ENCODE data around the gene CC2D1A. TPM values are rescaled to one million over a fixed set of nuclear protein-coding genes. Genes with fewer than 3 reads are reported as not detected.

The CC2D1A gene
- 10 to 100 TPM; 27.4 to 28.6 TPM for total RNA-seq

DNA sequence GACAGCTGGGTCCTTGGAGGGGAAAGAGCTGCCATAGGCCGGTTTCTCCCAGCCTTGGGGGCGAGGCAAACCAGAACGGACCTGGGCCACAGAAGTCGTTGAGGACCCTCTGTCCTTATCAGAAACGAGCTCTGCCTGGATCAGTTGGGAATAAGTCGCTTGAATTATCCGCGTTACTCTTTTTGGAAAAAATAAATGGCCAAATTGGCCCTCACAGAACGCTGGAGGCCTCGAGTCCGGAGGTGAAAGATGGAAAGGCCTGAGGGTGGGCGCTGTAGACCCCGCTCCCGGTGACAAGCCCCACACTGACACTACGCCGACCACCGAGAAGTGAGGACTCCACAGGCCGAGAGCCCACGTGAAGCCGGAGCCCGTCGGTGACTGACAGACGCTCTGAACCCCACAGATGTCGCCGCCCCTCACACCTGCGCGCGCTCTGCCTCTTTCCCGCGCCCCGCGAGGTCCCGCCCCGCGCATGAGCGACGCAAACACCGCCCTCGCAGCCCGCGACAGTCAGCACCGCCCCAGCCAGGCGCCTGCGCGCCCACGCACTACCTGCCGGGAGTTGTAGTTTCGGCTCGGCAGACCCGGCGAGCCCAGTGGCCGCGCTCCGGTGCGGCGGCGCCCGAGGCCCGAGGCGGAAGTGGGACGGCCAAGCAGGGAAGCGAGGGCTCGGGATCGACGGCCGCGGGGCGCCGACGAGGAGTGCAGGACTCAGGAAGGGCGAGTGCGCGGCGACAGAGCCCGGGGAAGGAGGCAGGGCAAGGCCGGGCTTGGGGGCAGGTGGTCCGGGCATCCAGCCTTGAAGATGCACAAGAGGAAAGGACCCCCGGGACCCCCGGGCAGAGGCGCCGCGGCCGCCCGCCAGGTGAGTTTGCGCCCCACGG, at the start of gene CC2D1A, which contains the start of gene BRME1:
Gene CC2D1A (plus strand): TSS at position 568 of the 887 bp plus-strand sequence. CDS start 241 bp downstream, at position 809.
Gene BRME1 (minus strand): TSS at position 484 of the 887 bp plus-strand sequence. CDS start 1,225 bp downstream, outside the sequence.
- CTCF ChIA-PET, result interaction anchor here (0.6 to 1.5 kb wide), 6 partner anchors 25 to 193 kb away, joined by 3 to 5 read pairs (median 4); partner anchors contain the start of gene MISP3
- Mint-ChIP-seq H3K36me3 (ENCODE audit: low read depth) (peaks cover 11% of the 10 kb centered on the region), H3K4me3 (peak within 1 kb of the TSS; percentile 86), H3K27me3 (ENCODE audit: low read depth) (no peaks in the 10 kb centered on the region), H3K9me3 (peaks cover 1% of the 10 kb centered on the region), H3K4me1 (ENCODE audit: low read depth) (peaks cover 30% of the 10 kb centered on the region), H3K27ac (peak within 1 kb of the TSS; percentile 88)
- peak; percentile 97 for DNase-seq
- intact Hi-C loops (cut with micrococcal nuclease), result loop anchor here (1.0 to 5.0 kb wide), 3 partner anchors 25 to 126 kb away; partner anchors contain the start of genes DCAF15 and IL27RA

- Mint-ChIP-seq H3K9me3 (no peaks in the 10 kb centered on the region), H3K27ac (no peak overlapping the region), H3K27me3 (ENCODE audit: low read depth) (no peaks in the 10 kb centered on the region), H3K4me3 (no peak overlapping the region), H3K4me1 (ENCODE audit: low read depth) (peaks cover 18% of the 10 kb centered on the region), H3K36me3 (ENCODE audit: low read depth) (no peaks in the 10 kb centered on the region)
- DNase-seq, result no peak
- CTCF ChIA-PET, result interaction anchor here (1.0 to 1.8 kb wide), 3 partner anchors 10 to 73 kb away, joined by 3 to 4 read pairs (median 4); no protein-coding TSS in a partner anchor
- intact Hi-C loops (cut with micrococcal nuclease), result no loop called here
Observed at GRCh38 chr19:13856497-13856896, 49.5 kb upstream of the CC2D1A start.

- no peak for DNase-seq
- intact Hi-C loops (cut with micrococcal nuclease), result no loop called here
- H3K9me3 Mint-ChIP-seq, result no peaks in the 10 kb centered on the region
- no peak overlapping the region for H3K27ac Mint-ChIP-seq
- peaks cover 24% of the 10 kb centered on the region for H3K4me1 Mint-ChIP-seq (ENCODE audit: low read depth)
- peaks cover 14% of the 10 kb centered on the region for H3K27me3 Mint-ChIP-seq (ENCODE audit: low read depth)
- CTCF ChIA-PET, result interaction anchor here (0.8 to 1.3 kb wide), 4 partner anchors 10 to 84 kb away, joined by 3 to 5 read pairs (median 3); no protein-coding TSS in a partner anchor
- H3K4me3 Mint-ChIP-seq, result no peak overlapping the region
- H3K36me3 Mint-ChIP-seq (ENCODE audit: low read depth), result no peaks in the 10 kb centered on the region
Observed at GRCh38 chr19:13859361-13859880, 46.6 kb upstream of the CC2D1A start.

DNA sequence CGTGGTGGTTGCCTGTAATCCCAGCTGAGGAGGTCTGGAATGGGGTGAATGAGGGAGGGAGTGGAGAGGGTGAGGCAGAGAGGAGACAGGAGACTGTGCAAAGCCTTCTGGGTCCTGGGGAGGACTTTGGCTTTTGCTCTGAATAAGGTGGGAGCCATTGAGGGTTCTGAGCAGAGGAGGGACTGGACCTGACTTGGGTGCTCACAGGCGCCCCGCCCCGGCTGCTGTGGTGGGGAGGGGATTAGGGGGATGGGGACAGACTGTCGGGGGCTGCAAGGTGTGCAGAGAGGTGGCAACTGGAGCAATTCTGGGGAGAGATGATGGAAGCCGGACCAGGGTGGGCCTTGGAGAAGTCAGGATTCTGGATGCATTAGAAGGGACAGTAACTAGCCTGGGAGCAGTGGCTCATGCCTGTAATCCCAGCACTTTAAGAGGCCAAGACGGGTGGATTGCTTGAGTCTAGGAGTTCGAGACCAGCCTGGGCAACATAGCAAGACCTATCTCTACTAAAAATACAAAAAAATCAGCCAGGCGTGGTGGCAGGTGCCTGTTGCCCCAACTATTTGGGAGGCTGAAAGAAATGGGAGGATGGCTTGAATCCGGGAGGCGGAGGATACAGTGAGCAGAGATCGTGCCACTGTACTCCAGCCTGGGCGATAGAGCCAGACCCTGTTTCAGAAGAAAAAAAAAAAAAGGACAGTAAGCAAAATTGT, 45.2 kb upstream of the CC2D1A start:
- H3K4me1 Mint-ChIP-seq (ENCODE audit: low read depth), result peaks cover 25% of the 10 kb centered on the region
- no peak for DNase-seq
- H3K4me3 Mint-ChIP-seq, result peak overlapping the region; percentile 96
- no peaks in the 10 kb centered on the region for H3K36me3 Mint-ChIP-seq (ENCODE audit: low read depth)
- H3K27ac Mint-ChIP-seq, result peak overlapping the region; percentile 99
- H3K9me3 Mint-ChIP-seq, result no peaks in the 10 kb centered on the region
- CTCF ChIA-PET, result interaction anchor here (0.5 to 4.8 kb wide), 14 partner anchors 8 to 270 kb away, joined by 3 to 124 read pairs (median 6); partner anchors contain the start of genes C19orf53 and ZSWIM4
- H3K27me3 Mint-ChIP-seq (ENCODE audit: low read depth), result peaks cover 18% of the 10 kb centered on the region
- intact Hi-C loops (cut with micrococcal nuclease), result loop anchor here (1.0 to 5.0 kb wide), 3 partner anchors 14 to 584 kb away; no protein-coding TSS in a partner anchor

DNA sequence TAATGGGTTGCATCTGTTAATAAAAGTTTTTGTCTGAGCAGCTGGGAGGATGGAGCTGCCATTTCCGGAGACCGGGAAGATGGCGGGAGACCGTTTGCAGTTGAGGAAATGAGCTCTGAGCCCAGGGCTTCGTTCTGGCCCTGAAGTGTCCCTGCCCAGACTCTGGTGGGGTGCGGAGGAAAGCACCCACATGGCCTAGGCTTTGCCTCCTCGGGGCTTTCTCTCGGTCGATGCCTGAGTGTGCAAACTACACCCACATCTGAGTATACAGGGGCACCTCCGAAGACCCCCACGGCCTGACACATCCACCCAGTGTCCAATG, 44.6 kb upstream of the CC2D1A start:
- CTCF ChIA-PET, result interaction anchor here (0.5 to 4.8 kb wide), 15 partner anchors 9 to 269 kb away, joined by 3 to 124 read pairs (median 6); partner anchors contain the start of genes C19orf53 and ZSWIM4
- H3K9me3 Mint-ChIP-seq, result no peaks in the 10 kb centered on the region
- H3K4me3 Mint-ChIP-seq, result peak overlapping the region; percentile 96
- peaks cover 28% of the 10 kb centered on the region for H3K4me1 Mint-ChIP-seq (ENCODE audit: low read depth)
- no peaks in the 10 kb centered on the region for H3K36me3 Mint-ChIP-seq (ENCODE audit: low read depth)
- intact Hi-C loops (cut with micrococcal nuclease), result loop anchor here (1.0 to 5.0 kb wide), 3 partner anchors 14 to 584 kb away; no protein-coding TSS in a partner anchor
- H3K27ac Mint-ChIP-seq, result peak overlapping the region; percentile 99
- peaks cover 22% of the 10 kb centered on the region for H3K27me3 Mint-ChIP-seq (ENCODE audit: low read depth)
- DNase-seq, result no peak

DNA sequence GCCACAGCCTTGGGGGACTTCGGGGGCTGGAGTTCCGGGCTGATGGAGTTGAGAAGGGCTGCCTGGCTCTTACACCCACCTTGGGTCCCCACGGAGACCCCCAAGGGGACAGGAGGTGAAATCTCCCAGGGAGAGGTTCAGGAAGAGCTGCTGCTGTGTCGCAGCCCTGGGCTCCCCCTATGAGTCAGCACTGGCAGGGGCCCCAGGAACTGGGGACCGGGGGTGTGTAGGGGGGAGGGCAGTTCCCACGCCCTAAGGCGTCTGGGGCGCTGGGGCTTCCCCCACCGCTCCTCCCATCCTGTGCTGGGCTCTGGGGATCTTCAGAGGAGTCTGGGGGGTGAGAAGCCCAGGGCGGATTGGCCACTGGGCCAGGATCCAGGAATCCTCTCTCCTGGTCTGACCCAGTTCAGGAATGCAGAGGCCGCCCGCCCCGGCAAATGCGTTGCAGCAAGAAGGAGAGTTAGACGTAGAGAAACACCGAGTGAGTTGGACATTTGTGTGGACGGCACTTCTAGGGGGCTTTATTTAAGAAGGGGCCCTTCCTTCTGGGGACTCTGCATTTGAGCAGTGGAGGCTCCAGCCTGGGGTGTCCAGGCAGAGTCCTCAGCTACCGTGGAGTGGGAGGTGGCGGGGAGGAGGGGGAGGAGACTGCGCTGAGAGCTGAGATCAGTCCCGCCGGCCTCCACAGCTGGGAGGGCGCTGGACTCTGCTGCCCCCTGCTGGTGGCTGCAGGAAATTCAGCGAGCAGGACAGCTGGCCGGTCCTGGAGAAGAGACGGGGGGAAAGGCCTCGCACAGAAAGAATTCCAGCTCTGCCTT, 44.1 kb upstream of the CC2D1A start:
- H3K27me3 Mint-ChIP-seq (ENCODE audit: low read depth), result peaks cover 28% of the 10 kb centered on the region

DNA sequence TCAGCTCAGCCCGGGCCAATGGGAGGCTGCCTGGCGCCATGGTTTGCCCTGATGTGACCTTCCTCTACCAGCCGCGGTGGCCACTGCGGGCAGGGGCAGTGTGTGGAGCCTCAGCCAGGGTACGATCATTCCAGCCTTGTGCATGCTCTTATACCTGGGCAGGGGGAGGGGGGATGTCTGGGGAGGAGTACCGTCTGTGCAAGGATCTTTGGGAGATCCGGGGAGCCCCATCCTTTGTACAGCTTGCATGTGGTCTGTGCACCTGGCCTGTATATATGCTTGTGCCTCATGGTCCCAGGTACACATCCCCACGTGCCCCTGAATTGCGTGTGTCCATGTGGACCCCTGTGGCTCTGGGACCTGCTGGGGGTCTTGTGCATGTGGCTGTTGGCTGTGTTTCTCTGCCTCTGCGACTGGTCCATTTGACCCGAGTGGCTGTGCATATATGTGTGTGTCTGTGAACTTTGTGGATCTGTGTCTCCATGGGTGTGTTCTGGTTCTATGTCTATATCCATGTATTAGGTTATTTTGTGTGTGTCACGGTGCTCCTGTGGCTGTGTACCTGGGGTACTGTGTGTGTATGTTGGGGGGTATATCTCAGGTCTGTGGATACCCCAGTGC, 41.8 kb upstream of the CC2D1A start:
- DNase-seq, result no peak
- H3K9me3 Mint-ChIP-seq, result no peaks in the 10 kb centered on the region
- intact Hi-C loops (cut with micrococcal nuclease), result loop anchor here (5.0 kb wide), 1 partner anchor 132 kb away; no protein-coding TSS in a partner anchor
- peak overlapping the region; percentile 55 for H3K4me3 Mint-ChIP-seq
- no peaks in the 10 kb centered on the region for H3K36me3 Mint-ChIP-seq (ENCODE audit: low read depth)
- H3K27me3 Mint-ChIP-seq (ENCODE audit: low read depth), result peaks cover 33% of the 10 kb centered on the region
- H3K27ac Mint-ChIP-seq, result no peak overlapping the region
- H3K4me1 Mint-ChIP-seq (ENCODE audit: low read depth), result peaks cover 29% of the 10 kb centered on the region
- CTCF ChIA-PET, result interaction anchor here (0.8 to 4.8 kb wide), 8 partner anchors 11 to 208 kb away, joined by 3 to 124 read pairs (median 16); partner anchors contain the start of genes C19orf53 and MISP3

More for the DNA sequence above, 44.1 kb upstream of the CC2D1A start:
- Mint-ChIP-seq H3K9me3 (no peaks in the 10 kb centered on the region), H3K4me3 (peak overlapping the region; percentile 96), H3K36me3 (ENCODE audit: low read depth) (no peaks in the 10 kb centered on the region), H3K27ac (peak overlapping the region; percentile 99), H3K4me1 (ENCODE audit: low read depth) (peaks cover 29% of the 10 kb centered on the region)
- CTCF ChIA-PET, result interaction anchor here (0.5 to 4.8 kb wide), 36 partner anchors 9 to 1571 kb away, joined by 3 to 124 read pairs (median 4); partner anchors contain the start of genes C19orf53, MRI1 and ZSWIM4
- DNase-seq, result peak; percentile 93
- intact Hi-C loops (cut with micrococcal nuclease), result loop anchor here (1.0 to 5.0 kb wide), 7 partner anchors 15 to 585 kb away; no protein-coding TSS in a partner anchor

GRCh38 chr19:13864667-13865570, 41.1 kb upstream of the CC2D1A start:
- Mint-ChIP-seq H3K4me3 (peak overlapping the region; percentile 55), H3K36me3 (ENCODE audit: low read depth) (no peaks in the 10 kb centered on the region), H3K27ac (no peak overlapping the region), H3K27me3 (ENCODE audit: low read depth) (peaks cover 33% of the 10 kb centered on the region), H3K4me1 (ENCODE audit: low read depth) (peaks cover 25% of the 10 kb centered on the region), H3K9me3 (no peaks in the 10 kb centered on the region)
- CTCF ChIA-PET, result interaction anchor here (1.4 to 4.8 kb wide), 2 partner anchors 79 to 208 kb away, joined by 3 to 124 read pairs; partner anchors contain the start of gene MISP3
- intact Hi-C loops (cut with micrococcal nuclease), result loop anchor here (5.0 kb wide), 1 partner anchor 133 kb away; no protein-coding TSS in a partner anchor
- DNase-seq, result no peak

- Mint-ChIP-seq H3K27ac (no peak overlapping the region), H3K4me1 (ENCODE audit: low read depth) (peaks cover 21% of the 10 kb centered on the region), H3K9me3 (no peaks in the 10 kb centered on the region), H3K36me3 (ENCODE audit: low read depth) (no peaks in the 10 kb centered on the region), H3K27me3 (ENCODE audit: low read depth) (peaks cover 33% of the 10 kb centered on the region), H3K4me3 (peak overlapping the region; percentile 62)
- CTCF ChIA-PET, result interaction anchor here (0.7 kb wide), 1 partner anchor 81 kb away, joined by 5 read pairs; no protein-coding TSS in a partner anchor
- no peak for DNase-seq
- intact Hi-C loops (cut with micrococcal nuclease), result no loop called here
Observed at GRCh38 chr19:13865571-13866462, 40.2 kb upstream of the CC2D1A start.
